Pancreas (tissue), 10 donors: Measurements from ENCODE around the gene ACP4. TPM values are rescaled to one million over a fixed set of nuclear protein-coding genes. Genes with fewer than 3 reads are reported as not detected.

Experiments used
- ATAC-seq, 4 donors: fragments of 200-7000 bp; cut with Tn5 transposase; one replicate each; pipeline versions ENCODE4 v1.8.0 to v1.9.1; 2020; ENCODE audit warnings: mild to moderate bottlenecking in 4 of 4, moderate library complexity in 4 of 4
- DNase-seq, 6 donors: peaks; one replicate each; pipeline ENCODE4 v3.0.0-alpha.2; 2020
- FAIRE-seq: peaks from 2 replicates; lab custom pipeline; 2012; peaks lifted over from hg19 to GRCh38; lab: Jason Lieb, UNC
- H3K27ac ChIP-seq, 4 donors: fragments of 200-600 bp; sonication (generic); 1 replicate in 3 of 4; 2 replicates in 1 of 4; pipeline versions ENCODE4 v1.5.0 to v1.8.0; 2020
- H3K27me3 ChIP-seq, 4 donors: fragments of 200-600 bp; one replicate each; pipeline ENCODE4 v1.8.0; 2021
- H3K36me3 ChIP-seq, 3 donors: fragments of 200-600 bp; sonication (generic) in 1 of 3; one replicate each; pipeline versions ENCODE4 v1.5.0 to v1.8.0; 2020 to 2021
- H3K4me1 ChIP-seq, 3 donors: fragments of 200-600 bp; one replicate each; pipeline ENCODE4 v1.8.0; 2021
- H3K4me3 ChIP-seq, 4 donors: fragments of 200-600 bp; sonication (generic) in 2 of 4; one replicate each; pipeline versions ENCODE4 v1.5.0 to v1.8.0; 2020 to 2021
- H3K9me3 ChIP-seq, 4 donors: fragments of 200-600 bp; one replicate each; pipeline ENCODE4 v1.8.0; 2021
- CTCF ChIP-seq, 4 donors: fragments of 200-600 bp; sonication (generic) in 3 of 4; IDR thresholded peaks; one replicate each; pipeline versions ENCODE4 v1.5.0 to v1.8.0; 2021; ENCODE audit warnings: antibody characterized with exemption in 4 of 4
- WGBS, 2 donors: extraction: QIAGEN DNeasy Blood & Tissue Kit; methylation state at CpG; one replicate each; pipeline ENCODE4 v1.1.7; 2013; 5-methylcytosine and 5-hydroxymethylcytosine counted together
- intact Hi-C, 3 donors: fragments of 100-400 bp; cut with DNase I; formaldehyde crosslinking; loops; one replicate each; pipeline versions ENCODE4 v1.11.1 to v1.14.2; 2022
- polyA plus RNA-seq, 2 donors: library from polyadenylated mRNA; stranded (reverse); fragments of 200-250 nt; gene quantifications; one replicate each; pipeline ENCODE4 v1.2.3, GENCODE V29; 2013
- total RNA-seq, 6 donors: library from RNA; stranded (reverse); fragmentation: NEBNext Ultra II Directional in 4 of 6; extraction: Animal tissue kit (Norgen Biotek cat#: 25700) in 4 of 6; gene quantifications; one replicate each; pipeline versions ENCODE4 v1.2.1 to v1.2.4, GENCODE V29; 2021 to 2023
- donor health status: healthy with polysubstance abuse.
- donor health status: DM: no; HTN: no; CAD: no; lungs with moderate emphysema.
- donor health status: DM: no; HTN: no; CAD: no.
- donor health status: control.
- donor health status: control.
- donor health status: Bipolar disorder and iron deficiency.
- donor health status: DM: yes; HTN: yes; CAD: no.
- donor health status: DM: no; HTN: no; CAD: no.
- donor health status: DM: no; HTN: no; CAD: no.
- donor health status: DM: yes; HTN: yes; CAD: no.

The ACP4 gene
- total and polyA plus RNA-seq, 8 donors, result not detected

GRCh38 chr19:50795664-50796073 lies 5.5 kb downstream of the ACP4 start:
- no peak for TF ChIP-seq CTCF (IDR thresholded peaks at IDR 0.05)
- intact Hi-C loops, result no loop called here
- Histone ChIP-seq H3K27ac (no peak overlapping the region), H3K9me3 (no peaks in the 10 kb centered on the region), H3K4me3 (no peak overlapping the region), H3K27me3 (no peaks in the 10 kb centered on the region), H3K36me3 (peaks cover 0 to 27% (median 16%) of the 10 kb centered on the region in 3 donors), H3K4me1 (no peaks in the 10 kb centered on the region)
- FAIRE-seq (no peak), ATAC-seq (no peak), DNase-seq (no peak)
- 80 to 95% methylated on average over 4 of the region's 4 CpGs for WGBS, 2 donors

GRCh38 chr19:50796128-50796633 lies 6.0 kb downstream of the ACP4 start:
- no peak overlapping the region for H3K4me3 ChIP-seq
- H3K27me3 ChIP-seq, result no peaks in the 10 kb centered on the region
- ATAC-seq (no peak), DNase-seq (no peak), FAIRE-seq (no peak)
- H3K4me1 ChIP-seq, result no peaks in the 10 kb centered on the region
- intact Hi-C loops, result no loop called here
- no peak for TF ChIP-seq CTCF (IDR thresholded peaks at IDR 0.05)
- no peak overlapping the region for H3K27ac ChIP-seq
- 92% methylated on average over 9 of the region's 9 CpGs for WGBS, 2 donors
- no peaks in the 10 kb centered on the region for H3K9me3 ChIP-seq
- peaks cover 0 to 32% (median 21%) of the 10 kb centered on the region in 3 donors for H3K36me3 ChIP-seq

- ATAC-seq (no peak), FAIRE-seq (no peak), DNase-seq (no peak)
- Histone ChIP-seq H3K27ac (no peak overlapping the region), H3K27me3 (no peaks in the 10 kb centered on the region), H3K4me1 (no peaks in the 10 kb centered on the region), H3K36me3 (peaks cover 0 to 38% (median 21%) of the 10 kb centered on the region in 3 donors), H3K9me3 (no peaks in the 10 kb centered on the region), H3K4me3 (no peak overlapping the region)
- WGBS, 2 donors, result 90 to 95% methylated on average over 8 of the region's 8 CpGs
- intact Hi-C loops, result no loop called here
- TF ChIP-seq CTCF (IDR thresholded peaks at IDR 0.05), result no peak
These were observed 6.6 kb downstream of the ACP4 start for GRCh38 chr19:50796634-50797428.

- no peak for TF ChIP-seq CTCF (IDR thresholded peaks at IDR 0.05)
- H3K27ac ChIP-seq, result no peak overlapping the region
- ATAC-seq (no peak), DNase-seq (no peak), FAIRE-seq (no peak)
- intact Hi-C loops, result no loop called here
- H3K9me3 ChIP-seq, result no peaks in the 10 kb centered on the region
- peaks cover 0 to 1% (median 0%) of the 10 kb centered on the region in 3 donors for H3K4me1 ChIP-seq
- no peak overlapping the region for H3K4me3 ChIP-seq
- H3K27me3 ChIP-seq, result no peaks in the 10 kb centered on the region
- 87 to 89% methylated on average over 7 of the region's 7 CpGs for WGBS, 2 donors
- peaks cover 0 to 41% (median 21%) of the 10 kb centered on the region in 3 donors for H3K36me3 ChIP-seq
These were observed 7.2 kb downstream of the ACP4 start for GRCh38 chr19:50797429-50797780.
